Sigmoid colon (tissue), 4 donors: ENCODE measurements around the gene ETV5.

Source experiments
- EP300 ChIP-seq, 4 donors: sonication (generic); formaldehyde crosslinking; IDR thresholded peaks; one replicate each; pipeline ENCODE4 v1.6.1; 2017; ENCODE audit warnings: antibody characterized with exemption in 4 of 4
- POLR2A ChIP-seq, 2 donors: fragments of 450-650 bp; IDR thresholded peaks; one replicate each; pipeline ENCODE4 v1.6.1; 2016; ENCODE audit warnings: antibody characterized with exemption in 2 of 2, mild to moderate bottlenecking in 2 of 2, moderate library complexity in 2 of 2
- POLR2AphosphoS5 ChIP-seq, 4 donors: sonication (generic); formaldehyde crosslinking; IDR thresholded peaks; one replicate each; pipeline ENCODE4 v1.6.1; 2017; ENCODE audit warnings: antibody characterized with exemption in 4 of 4

DNA sequence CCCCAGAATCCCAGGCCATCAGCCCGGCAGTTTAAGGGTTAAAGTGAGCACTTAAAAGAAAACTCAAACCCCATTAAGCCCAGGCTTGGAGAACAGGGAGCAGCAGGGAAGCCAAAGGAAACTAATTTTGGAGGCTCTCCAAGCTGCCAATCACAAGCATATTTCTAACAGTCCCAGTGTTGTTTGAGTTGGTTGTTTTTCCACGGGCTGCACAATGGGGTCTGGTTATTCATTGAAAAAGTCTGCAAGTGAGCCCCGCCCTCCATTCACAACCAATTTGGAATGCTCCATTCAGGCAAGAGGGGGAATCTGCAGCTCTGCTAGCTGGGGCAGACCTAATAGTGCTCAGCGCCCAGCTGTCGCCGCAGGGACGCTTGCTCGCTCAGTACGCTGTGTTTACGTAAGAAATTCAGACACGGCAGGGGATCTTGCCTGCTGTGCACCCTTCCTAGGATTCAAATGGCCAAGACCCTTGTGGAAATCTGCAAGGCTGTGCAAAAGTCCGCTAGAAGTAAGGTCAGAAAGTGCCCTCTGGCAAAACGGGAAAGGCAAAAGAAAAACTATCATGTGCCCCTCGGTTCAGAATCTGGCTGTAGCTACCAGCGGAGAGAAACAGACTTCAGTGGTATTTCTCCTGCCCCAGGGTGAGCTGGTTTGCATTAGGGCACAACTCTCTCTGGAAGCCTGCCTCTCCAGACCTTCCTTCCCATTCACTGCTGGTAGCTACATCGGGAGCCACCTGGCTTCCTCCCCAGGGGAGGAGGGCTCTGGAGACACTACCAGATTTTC is 11.0 kb downstream of the ETV5 start:
- TF ChIP-seq POLR2AphosphoS5 (IDR thresholded peaks at IDR 0.05) (no peak), POLR2A (IDR thresholded peaks at IDR 0.05) (no peak), EP300 (IDR thresholded peaks at IDR 0.05) (no peak)
